GM21390 (cell line): ENCODE data around the gene HSF2.
A peak's percentile ranks its signal among the peaks of the same experiment; 100 is the strongest.

Source experiments
- ATAC-seq: cut with Tn5 transposase; IDR thresholded peaks from one replicate; pipeline ENCODE4 v1.9.1; 2021; ENCODE audit not compliant: unreplicated experiment

Gene HSF2

DNA sequence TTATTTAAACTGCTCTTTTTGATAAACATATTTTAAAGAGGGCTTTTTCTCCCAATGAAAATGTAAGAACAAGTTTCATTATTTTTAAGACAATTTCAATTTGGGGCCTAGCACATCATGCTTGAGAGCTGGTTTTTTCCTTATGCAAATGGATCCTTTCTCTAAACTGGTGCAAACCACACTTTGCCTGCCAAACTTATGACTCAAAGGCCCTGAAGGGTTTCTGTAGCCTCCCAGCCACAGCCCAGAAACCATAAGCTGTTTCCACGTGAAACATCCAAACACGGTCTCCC, 451 bp upstream of the HSF2 start:
- ATAC-seq: no peak

DNA sequence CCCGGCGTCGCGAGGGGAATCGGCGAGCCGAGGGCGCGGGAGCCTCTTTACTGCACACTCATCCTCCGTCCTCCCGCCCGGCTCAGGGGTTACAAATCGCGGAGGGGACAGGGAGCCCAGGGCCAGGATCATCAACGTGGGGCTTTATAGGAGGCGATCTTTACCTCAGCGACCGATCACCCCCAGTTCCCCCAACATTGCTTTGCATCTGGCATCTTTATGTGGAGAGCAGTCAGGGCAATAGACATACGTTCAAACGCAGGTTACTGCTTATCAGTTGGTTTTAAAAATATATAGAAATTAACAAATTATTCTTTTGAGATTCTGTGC, 634 bp downstream of the HSF2 start:
- ATAC-seq: peak; percentile 18

- ATAC-seq: no peak
Measured at GRCh38 chr6:122400462-122401089, 1.1 kb downstream of the HSF2 start.

DNA sequence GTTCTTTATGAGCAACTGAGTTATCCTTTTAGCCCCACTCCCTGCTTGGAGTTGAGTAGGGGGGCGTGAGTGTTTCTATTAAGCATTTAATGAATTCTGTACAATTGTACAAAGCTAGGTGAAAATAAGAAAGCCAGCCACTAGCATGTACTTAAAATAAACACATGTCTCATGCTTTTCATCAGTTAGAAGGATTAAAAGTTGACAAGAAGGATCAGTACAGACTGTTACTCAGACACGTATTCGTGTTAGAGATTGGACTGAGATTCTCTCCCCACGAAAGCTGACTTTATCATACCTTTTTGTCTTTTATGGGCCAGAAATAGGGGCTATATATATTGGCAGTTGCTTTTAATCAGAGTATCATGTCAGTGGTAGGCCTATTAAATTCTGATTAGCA, 1.7 kb downstream of the HSF2 start:
- ATAC-seq: no peak

DNA sequence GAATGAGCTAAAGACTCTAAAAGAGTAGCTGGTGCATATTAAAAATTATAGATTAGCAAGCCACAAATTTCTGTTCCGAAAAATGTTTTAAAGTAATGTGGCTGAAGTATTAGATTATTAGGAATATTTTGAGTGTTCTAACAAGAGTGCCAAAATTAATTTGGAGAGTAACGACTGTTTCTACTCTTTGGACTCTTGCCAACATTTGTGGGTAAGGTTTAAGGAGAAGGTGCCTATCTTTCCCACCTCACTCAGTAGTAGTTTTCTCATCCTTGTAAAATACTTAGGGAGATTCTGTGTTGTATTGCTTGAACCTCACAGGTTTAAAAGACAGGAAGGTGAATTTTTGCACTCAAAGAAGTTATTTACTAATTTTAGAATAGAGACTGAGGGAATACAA, 5.0 kb downstream of the HSF2 start:
- ATAC-seq: no peak

DNA sequence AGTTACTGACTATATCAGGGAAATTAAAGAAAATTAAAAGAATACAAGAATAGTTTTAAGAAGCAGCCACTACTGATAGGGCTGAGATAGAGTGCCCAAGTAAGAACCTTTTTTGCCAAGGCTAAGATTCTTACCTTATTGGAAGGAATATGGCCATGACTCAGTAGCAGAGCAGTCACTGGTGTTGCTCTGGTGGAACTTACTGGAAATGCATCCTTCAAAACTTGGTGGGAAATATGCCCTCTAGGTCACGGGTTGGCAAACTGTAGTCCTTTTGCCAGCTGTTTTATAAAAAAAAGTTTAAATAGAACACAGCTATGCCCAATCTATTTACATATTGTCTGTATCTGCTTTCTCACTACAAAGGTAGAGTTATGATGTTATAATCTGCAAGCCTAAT, 6.0 kb downstream of the HSF2 start:
- no peak for ATAC-seq

- ATAC-seq: no peak
Measured at GRCh38 chr6:122406187-122406586, 6.7 kb downstream of the HSF2 start.

DNA sequence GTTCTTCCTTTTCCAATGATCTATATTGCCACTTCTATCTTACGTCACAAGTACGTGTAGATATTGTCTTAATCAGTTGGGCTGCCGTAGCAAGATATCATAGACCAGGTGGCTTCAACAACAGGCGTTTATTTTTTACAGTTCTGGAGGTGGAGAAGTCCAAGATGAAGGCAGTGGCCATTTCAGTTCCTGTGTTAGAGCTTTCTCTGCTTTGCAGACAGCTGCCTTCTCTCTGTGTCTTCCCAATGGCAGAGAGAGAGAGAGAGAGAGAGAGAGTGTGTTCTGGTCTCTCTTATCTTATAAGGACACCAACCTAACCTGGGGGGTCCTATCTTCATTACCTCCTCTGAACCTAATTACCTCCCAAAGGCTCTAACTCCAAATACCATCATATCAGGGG, 8.3 kb downstream of the HSF2 start:
- no peak for ATAC-seq

- no peak for ATAC-seq
Measured at GRCh38 chr6:122408240-122408639, 8.8 kb downstream of the HSF2 start.

- no peak for ATAC-seq
Measured at GRCh38 chr6:122408702-122409458, 9.4 kb downstream of the HSF2 start.

DNA sequence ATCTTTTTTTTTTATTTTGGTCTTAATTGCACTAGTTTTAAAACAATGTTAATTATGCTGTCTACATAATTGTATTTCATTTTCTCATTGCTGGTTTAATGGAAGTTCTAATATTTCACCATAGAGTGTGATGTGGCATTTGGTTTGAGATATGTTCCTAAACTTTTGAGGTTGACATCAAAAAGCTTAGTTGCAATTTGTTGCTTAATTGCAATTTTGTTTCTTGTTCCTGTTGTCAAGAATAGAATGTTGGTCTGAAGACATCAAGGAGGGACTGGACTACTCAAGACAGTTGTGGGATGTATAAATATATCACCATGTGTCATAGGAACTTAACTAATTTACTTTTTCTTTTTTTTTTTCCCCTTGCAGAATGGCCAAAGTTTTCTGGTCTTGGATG, 12.5 kb downstream of the HSF2 start:
- no peak for ATAC-seq

DNA sequence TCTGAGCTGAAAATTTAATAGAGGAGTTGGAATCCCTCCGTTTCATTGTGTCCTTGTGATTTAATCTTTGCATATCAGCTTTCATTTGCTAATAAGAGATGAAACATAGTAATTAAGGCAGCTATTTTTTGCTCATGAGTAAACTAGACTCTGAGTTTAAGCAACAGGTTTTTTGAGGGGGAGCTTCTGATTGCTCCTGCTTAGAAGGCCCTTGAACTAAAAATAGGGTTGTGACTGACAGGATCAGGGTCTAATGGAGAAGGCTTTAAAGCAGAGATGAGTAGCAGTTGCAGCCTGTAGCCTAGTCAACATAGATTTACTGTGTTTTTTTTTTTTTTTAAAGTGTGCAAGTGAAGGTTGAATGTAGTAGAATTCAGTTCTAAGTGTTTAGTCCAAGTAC, 17.4 kb downstream of the HSF2 start:
- ATAC-seq: no peak

- no peak for ATAC-seq
Measured at GRCh38 chr6:122422003-122422402, 22.6 kb downstream of the HSF2 start.

- peak; percentile 81 for ATAC-seq
Measured at GRCh38 chr6:122422614-122423267, 23.3 kb downstream of the HSF2 start.

DNA sequence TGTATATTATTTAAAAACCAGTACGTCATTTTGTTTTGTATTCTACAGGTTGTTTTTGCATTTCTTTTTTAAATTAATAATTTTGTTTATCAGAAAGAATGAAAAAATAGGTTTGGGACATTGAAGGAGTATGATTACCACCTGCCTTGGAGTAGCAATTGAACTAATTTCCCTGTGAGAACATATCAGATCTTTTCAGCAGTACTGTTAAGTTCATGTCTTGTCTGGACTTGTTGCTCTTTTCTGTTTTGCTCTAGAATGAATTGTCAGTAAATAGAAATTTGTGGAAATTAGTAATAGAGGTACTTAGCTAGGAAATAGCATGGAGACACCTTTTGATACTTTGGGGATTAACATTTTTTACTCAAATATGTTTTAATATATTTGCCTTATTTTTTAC, 24.3 kb downstream of the HSF2 start:
- no peak for ATAC-seq

DNA sequence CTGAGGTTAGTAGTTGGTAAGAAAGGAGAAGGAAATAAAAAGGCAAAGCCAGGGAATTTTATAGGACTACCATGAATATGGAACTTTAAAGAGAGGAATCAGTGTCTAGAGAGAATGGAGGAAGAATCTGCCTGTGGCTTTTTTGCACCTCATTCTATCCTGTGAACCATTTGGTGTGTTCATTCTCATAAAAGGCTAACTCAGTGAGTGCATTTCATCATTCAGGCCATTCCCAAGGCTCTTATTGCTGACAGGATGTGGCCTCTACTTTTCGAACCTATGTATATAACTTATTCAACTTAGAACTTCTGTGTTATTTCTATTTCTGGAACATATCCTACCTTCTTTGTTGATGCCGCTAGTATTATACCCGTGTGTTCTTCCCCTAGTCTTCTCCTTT, 27.1 kb downstream of the HSF2 start:
- ATAC-seq: no peak

GRCh38 chr6:122428781-122429180, 29.3 kb downstream of the HSF2 start:
- ATAC-seq: no peak

DNA sequence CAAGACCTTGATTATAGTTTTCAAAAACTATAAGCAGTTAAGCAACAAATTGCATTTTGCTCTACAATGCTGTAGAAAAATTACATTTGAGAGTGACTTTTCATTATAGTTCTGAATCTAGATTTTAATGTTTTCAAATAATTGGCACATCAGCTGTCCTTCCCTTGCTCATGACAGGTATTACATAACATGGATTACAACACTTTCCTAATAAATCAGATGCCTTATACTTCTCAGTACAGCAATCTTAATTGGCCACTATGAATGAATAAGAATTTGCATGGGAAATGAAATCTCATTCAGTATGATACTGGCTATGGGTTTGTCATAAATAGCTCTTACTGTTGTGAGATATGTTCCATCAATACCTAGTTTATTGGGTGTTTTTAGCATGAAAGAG, 29.9 kb downstream of the HSF2 start:
- no peak for ATAC-seq

- ATAC-seq: no peak
Measured at GRCh38 chr6:122431780-122432179, 32.3 kb downstream of the HSF2 start.

DNA sequence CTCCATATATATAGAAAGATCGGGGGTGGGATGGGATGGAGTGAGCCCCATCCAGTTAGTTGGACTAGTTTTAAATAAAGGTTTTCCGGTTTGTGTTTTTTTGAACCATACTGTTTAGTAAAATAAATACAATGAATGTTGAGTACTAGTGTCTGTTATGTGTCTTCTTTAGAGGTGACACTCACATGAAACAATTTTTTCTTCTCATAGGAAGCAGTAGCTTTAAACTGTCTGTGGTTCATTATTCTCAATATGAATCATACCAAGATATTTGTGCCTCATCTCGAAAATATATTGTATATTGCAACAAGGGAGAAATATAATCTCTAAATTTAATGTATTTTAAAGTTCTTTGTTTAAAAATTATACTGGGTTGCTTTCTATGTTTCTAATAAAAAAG, 33.4 kb downstream of the HSF2 start:
- peak; percentile 67 for ATAC-seq

DNA sequence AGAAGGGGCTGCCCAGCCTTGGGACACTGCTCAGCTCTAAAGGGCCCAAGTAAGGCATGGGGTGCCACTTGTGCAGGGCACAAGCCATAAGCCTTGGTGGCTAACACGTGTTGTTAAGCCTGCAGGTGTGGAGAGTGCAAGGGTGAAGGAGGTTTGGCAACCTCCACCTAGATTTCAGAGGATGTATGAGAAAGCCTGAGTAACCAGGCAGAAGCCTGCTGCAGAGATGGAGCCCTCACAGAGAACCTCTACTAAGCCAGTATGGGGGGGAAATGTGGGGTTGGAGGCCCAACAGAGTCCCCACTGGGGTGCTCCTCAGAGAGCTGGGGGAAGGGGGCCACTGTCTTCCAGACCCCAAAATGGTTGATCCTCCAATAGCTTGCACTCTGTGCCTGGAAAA, 39.5 kb downstream of the HSF2 start:
- no peak for ATAC-seq

GRCh38 chr6:122445274-122445673, 45.8 kb downstream of the HSF2 start:
- no peak for ATAC-seq

DNA sequence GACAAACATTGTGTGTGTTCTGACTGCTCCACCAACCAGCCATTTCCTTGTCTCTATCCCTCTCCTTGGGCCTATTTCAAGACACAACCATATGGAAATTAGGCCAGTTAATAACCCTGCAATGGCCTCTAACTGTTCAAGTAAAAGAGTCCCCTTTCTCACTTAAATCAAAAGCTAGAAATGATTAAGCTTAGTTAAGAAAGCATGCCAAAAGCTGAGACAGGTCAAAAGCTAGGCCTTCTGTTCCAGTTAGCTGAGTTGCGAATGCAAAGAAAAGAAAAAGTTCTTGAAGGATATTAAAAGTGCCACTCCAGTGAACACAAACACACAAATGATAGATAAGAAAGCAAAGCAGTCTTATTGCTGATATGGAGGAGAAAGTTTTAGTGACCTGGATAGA, 49.6 kb downstream of the HSF2 start:
- ATAC-seq: no peak
